ENCODE measurements around the gene PPP1R14C.

PPP1R14C gene

DNA sequence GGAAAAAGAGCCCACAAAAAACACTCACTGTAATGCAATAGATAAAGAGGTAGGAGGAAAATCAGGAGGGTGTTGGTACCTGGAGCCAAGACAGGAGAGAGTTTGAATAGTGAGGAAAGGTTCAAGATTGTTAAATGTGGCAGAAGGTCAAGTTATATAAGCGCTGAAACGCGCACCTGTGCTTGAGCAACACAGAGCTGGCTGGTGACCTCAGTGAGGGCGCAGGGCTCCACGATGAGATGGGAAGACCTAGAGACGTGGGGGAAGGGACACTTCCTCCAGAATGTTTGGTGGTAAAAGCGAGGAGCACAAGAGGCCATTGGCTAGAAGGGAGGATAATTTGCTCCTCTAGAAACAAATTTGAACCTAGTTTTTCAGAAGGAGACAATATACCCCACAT lies 4.2 kb upstream of the PPP1R14C start:
- DNase-seq (ENCODE audit: low spot score): no peak

DNA sequence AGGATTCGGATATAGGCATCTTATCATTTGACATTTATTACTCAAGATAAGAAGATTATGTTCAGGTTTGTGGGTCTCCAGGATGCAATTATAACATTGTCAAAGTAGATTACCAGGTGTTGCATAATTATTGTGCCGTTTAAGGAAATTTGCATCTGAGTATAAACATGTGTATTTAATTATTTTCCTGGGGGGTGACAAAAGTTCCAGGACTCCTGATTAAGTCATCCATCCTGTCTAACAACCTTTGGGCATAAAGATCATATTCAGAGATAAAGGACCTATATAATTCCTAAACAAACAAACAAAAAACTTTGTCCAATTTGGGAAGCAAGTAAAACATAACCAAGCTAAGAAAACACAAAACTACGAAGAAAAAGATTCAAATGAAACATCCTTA lies 3.3 kb upstream of the PPP1R14C start:
- DNase-seq (ENCODE audit: low spot score): no peak

GRCh38 chr6:150140236-150140969 lies 2.4 kb upstream of the PPP1R14C start:
- no peak for DNase-seq (ENCODE audit: low spot score)

DNA sequence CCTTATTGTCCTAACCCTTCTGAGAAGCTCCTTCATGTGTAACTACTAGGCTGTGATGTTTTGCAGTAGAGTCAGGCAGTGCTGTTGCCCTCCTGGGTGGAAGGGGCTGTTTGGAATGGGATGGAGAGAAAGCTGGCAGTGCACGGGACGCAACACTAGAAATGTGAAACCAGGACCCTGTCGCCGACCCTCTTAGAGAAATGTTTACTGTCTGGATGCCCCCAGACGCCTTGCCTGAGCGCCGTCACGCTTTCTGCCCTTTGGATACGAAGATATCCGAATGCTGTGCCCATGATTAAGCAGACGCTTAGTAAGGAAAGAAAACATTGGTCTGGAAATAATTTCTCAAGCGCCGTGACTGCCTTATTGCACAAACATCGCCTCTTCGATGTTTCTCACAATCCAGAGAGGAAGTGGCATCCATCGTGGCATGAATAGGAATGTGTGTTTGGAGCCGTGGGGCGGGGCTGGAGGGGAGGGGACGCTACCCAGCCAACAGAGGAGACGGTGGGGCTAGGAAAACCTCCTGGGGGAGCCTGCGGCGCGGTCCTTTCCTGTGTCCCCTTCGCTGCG lies 661 bp upstream of the PPP1R14C start:
- DNase-seq (ENCODE audit: low spot score): no peak

- DNase-seq (ENCODE audit: low spot score): no peak
Measured at GRCh38 chr6:150143516-150144293, 861 bp downstream of the PPP1R14C start.

- no peak for DNase-seq (ENCODE audit: low spot score)
Measured at GRCh38 chr6:150144294-150144868, 1.5 kb downstream of the PPP1R14C start.

DNA sequence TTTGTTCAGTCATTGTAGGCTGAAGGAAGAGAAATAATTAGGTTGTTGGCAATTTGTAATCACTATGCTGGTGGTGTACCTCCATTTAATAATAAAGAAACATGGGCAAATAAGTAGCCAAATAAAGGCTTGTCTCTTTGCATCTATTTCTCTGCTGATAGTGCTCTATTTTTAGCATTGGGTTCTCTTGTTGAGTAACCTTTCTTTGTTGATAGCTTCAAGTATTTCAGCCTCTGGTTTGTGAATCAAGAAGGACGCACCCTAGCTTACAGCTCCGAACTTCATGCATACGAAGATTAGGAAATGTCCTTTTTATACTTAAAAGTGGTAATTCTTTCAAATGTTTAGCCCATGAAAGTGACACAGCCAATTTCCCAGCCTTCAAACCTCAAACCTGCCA lies 2.6 kb downstream of the PPP1R14C start:
- DNase-seq (ENCODE audit: low spot score): no peak

- DNase-seq (ENCODE audit: low spot score): no peak
Measured at GRCh38 chr6:150145830-150146229, 3.0 kb downstream of the PPP1R14C start.

- no peak for DNase-seq (ENCODE audit: low spot score)
Measured at GRCh38 chr6:150146436-150146835, 3.6 kb downstream of the PPP1R14C start.

DNA sequence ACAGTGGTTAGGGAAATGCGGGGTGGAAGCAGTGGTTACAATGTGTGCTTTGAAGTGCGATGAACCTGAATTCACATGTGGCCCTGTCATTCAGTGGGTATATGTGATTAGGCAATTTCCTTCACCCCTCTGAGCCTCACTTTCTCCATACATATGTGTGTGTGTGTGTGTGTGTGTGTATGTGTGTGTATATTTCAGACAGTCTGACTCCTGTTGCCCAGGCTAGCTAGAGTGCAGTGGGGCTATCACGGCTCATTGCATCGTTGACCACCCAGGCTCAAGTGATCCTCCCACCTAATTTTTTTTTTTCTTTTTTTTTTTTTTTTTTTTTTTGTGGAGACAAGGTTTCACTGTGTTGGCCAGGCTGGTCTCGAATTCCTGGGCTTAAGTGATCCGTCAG lies 6.3 kb downstream of the PPP1R14C start:
- DNase-seq (ENCODE audit: low spot score): no peak

- DNase-seq (ENCODE audit: low spot score): no peak
Measured at GRCh38 chr6:150150458-150150820, 7.6 kb downstream of the PPP1R14C start.

GRCh38 chr6:150150821-150151646 lies 8.2 kb downstream of the PPP1R14C start:
- no peak for DNase-seq (ENCODE audit: low spot score)

DNA sequence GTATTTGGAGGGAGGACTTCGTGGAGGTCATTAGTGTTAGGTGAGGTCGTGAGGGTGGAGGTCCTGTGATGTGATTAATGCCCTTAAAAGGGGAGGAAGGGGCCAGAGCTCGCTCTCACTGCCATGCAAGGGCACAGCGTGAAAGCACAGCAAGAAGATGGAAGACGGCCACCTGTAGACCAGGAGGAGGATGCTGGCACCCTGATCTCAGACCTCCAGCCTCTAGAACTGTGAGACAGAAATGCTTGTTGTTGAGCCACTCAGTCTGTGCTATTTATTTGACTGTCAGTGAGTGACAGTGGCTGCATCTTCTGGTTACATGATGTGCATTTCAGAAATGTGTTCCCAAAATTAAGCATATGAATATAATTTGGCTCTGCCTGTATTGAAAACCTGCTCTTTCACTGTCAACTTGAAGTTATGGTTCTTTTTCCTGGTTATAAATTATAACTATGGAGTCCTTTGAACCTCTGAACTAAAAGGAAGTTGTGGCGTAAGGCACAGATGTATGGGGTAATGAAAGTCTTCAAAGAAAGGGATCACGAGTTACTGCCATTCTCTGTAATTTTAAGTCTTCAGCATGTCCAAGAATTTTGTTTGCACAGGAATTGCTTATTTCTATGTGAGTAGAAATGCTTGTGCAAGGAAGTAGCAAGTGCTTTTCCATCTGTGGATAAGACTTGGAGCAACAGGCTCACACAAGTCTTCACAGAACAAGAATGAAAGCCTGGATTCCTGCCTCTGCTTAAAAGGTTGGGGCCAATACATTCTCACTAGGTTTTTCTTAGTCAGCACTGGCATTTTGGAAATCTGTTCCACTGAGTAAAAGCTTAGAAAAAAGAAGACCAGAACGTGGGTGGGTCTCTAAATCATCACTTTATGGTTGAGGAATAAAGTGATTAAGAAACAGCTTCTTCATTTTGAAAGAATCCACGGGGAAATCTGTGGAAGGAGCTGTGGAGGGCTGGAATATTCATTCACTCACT lies 10.3 kb downstream of the PPP1R14C start:
- DNase-seq (ENCODE audit: low spot score): no peak

DNA sequence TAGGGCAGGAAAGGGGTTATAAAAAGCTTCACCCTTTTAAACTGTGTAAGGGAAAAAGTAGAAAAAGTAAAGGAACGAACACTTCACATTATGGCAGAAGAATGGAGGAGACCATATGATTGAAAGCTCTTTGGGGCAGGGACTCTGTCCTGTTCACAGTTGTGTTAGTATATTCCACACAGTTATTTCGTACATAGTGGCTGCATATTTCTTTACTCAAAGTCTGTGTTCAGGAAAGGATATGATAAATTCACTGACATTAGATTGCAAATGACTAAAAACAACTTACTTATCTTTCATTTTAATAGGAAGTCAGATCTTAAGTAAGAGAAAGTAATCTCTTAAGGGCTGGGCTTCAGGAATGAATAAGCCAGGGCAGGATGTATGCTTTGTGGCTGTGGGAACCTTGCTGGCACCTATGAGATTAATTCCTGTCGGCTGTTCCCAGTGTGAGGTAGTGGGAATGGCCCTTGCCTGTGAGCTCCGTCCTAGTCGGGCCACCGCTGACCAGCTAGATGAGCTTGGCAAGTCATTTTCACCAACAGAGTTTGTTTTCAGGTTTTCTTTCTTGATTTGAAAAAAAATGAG lies 11.2 kb downstream of the PPP1R14C start:
- DNase-seq (ENCODE audit: low spot score): no peak

- no peak for DNase-seq (ENCODE audit: low spot score)
Measured at GRCh38 chr6:150156460-150156859, 13.6 kb downstream of the PPP1R14C start.

DNA sequence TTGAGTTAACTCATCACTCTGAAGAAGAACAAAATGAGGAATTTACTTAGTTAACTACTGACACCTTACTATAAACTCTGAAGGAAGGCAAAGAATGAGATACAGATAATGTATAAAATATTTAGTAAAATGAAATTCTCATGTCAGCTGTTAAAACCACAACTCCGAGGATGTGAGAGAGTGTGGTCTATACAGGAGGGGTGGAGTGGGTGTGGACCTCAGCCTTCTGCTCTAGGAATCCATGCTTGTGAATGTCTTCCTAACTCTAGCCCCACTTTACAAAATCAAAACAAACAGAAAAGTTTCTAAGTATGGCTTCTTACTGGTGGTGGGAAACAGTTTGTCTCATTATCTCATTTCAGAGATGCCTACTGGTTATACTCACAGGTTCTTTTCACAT lies 14.2 kb downstream of the PPP1R14C start:
- no peak for DNase-seq (ENCODE audit: low spot score)

DNA sequence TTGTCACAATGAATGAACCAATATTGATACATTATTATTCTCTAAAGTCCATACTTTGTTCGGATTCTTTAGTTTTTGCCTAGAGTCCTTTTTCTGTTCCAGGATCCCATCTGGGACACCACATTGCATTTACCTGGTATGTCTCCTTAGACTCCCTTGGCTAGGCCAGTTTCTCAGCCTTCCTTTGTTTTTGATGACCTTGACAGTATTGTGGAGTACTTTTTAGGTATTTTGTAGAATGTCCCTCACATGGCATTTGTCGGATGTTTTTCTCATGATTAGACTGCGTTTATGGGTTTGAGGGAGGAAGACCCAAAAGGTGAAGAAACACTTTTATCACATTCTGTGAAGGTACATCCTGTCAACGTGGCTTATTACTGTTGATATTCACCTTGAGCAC lies 16.9 kb downstream of the PPP1R14C start:
- no peak for DNase-seq (ENCODE audit: low spot score)

DNA sequence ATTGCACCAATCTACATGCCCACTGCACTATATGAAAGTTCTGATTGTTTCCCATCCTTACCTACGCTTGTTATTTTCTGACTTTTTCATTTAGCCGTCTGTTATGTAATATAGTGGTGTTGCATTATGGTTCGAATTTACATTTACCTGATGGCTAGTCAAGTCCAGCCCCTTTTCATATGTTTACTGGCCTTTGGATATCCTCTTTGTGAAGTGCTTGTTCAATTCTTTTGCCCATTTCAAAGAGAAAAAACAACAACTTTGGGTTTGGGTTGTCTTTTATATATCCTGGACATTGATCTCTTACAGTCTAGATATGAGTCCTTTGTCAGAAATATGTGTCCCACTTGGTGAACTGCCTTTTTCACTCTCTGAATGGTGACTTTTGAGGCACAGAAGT lies 21.1 kb downstream of the PPP1R14C start:
- no peak for DNase-seq (ENCODE audit: low spot score)

DNA sequence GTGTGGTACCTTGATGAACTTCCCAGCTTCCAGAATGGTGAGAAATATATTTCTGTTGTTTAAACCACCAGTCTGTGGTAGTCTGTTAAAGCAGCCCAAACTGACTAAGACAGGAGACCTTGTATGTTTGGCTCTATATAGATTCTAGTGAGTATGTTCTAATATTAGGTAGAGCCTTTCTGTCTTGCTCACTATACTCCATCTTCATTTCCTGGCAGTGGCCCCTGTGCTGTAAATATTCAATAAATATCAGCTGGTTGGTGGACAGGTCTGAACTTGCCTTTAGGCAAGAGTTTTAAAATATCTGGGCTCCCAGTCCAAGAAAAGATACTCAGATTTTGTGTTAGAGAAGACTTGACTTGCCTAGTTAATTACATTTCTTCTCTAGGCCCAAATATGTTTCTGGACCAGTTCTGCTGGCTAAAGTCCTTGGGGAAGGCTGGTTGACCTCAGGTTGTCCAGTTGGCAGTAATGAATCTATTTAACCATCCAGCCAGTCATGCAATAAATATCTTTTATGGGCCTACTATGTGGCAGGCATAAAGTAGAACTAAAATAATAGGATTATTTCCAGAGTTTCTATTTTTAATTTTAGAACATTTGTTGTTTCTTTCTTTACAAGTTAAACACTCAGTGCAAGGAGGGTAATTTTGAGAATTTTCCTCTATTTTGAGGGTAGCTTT lies 22.3 kb downstream of the PPP1R14C start:
- DNase-seq (ENCODE audit: low spot score): no peak

GRCh38 chr6:150167479-150167873 lies 24.6 kb downstream of the PPP1R14C start:
- no peak for DNase-seq (ENCODE audit: low spot score)
